Liver (tissue), 9 donors: ENCODE data around the gene ITGA5. TPM values are rescaled to one million over a fixed set of nuclear protein-coding genes. Genes with fewer than 3 reads are reported as not detected.

Source experiments
- DNase-seq: peaks from one replicate; pipeline ENCODE4 v3.0.0-alpha.2; 2017; ENCODE audit warnings: low spot score
- H3K27ac ChIP-seq, 2 donors: one replicate each; pipeline ENCODE4 v1.7.0; 2013; ENCODE audit warnings: inconsistent platforms in 2 of 2, low read length in 2 of 2, control low read depth in 1 of 2, low read depth in 1 of 2, mild to moderate bottlenecking in 1 of 2
- H3K27me3 ChIP-seq, 4 donors: one replicate each; pipeline versions ENCODE4 v1.6.1 to v1.7.0; 2013; ENCODE audit warnings: low read length in 3 of 4, inconsistent platforms in 1 of 4, mild to moderate bottlenecking in 1 of 4, moderate library complexity in 1 of 4; ENCODE audit not compliant: control insufficient read depth in 4 of 4, insufficient read depth in 4 of 4
- H3K36me3 ChIP-seq, 4 donors: one replicate each; pipeline versions ENCODE4 v1.6.1 to v1.7.0; 2013; ENCODE audit warnings: low read length in 3 of 4, mild to moderate bottlenecking in 3 of 4, low read depth in 1 of 4, moderate library complexity in 1 of 4; ENCODE audit not compliant: control insufficient read depth in 4 of 4, insufficient read depth in 3 of 4
- H3K4me1 ChIP-seq, 4 donors: one replicate each; pipeline versions ENCODE4 v1.6.1 to v1.7.0; 2013; ENCODE audit warnings: low read length in 3 of 4, mild to moderate bottlenecking in 3 of 4, moderate library complexity in 1 of 4; ENCODE audit not compliant: control insufficient read depth in 4 of 4, insufficient read depth in 4 of 4
- H3K4me3 ChIP-seq, 3 donors: one replicate each; pipeline versions ENCODE4 v1.6.1 to v1.7.0; 2013; ENCODE audit warnings: low read length in 3 of 3, control low read depth in 1 of 3, low read depth in 1 of 3, mild to moderate bottlenecking in 1 of 3
- H3K9ac ChIP-seq, 2 donors: one replicate each; pipeline ENCODE4 v1.7.0; 2013; ENCODE audit warnings: low read length in 2 of 2, mild to moderate bottlenecking in 2 of 2, moderate library complexity in 2 of 2, control low read depth in 1 of 2, low read depth in 1 of 2
- H3K9me3 ChIP-seq, 4 donors: one replicate each; pipeline versions ENCODE4 v1.6.1 to v1.7.0; 2013; ENCODE audit warnings: low read length in 3 of 4; ENCODE audit not compliant: control insufficient read depth in 4 of 4
- ATF3 ChIP-seq: IDR thresholded peaks from 2 replicates; pipeline ENCODE4 v1.6.1; 2016; ENCODE audit warnings: antibody characterized with exemption
- CTCF ChIP-seq: fragments of 150-350 bp; IDR thresholded peaks from 2 replicates; pipeline ENCODE4 v1.5.1; 2017; ENCODE audit warnings: improper control_type of control experiment, low read depth, low read length; ENCODE audit not compliant: missing input control
- EGR1 ChIP-seq, 2 donors: IDR thresholded peaks; 2 replicates each; pipeline ENCODE4 v1.6.1; 2016 to 2018; ENCODE audit warnings: antibody characterized with exemption in 2 of 2, low read depth in 2 of 2
- FOXA1 ChIP-seq: IDR thresholded peaks from 2 replicates; pipeline ENCODE4 v1.6.1; 2016; ENCODE audit warnings: antibody characterized with exemption
- FOXA2 ChIP-seq: IDR thresholded peaks from 2 replicates; pipeline ENCODE4 v1.6.1; 2016; ENCODE audit warnings: antibody characterized with exemption
- HNF4A ChIP-seq, 2 donors: conservative IDR thresholded peaks; 2 replicates each; pipeline ENCODE4 v1.6.1; 2016; ENCODE audit warnings: antibody characterized with exemption in 2 of 2, mild to moderate bottlenecking in 2 of 2
- HNF4G ChIP-seq: IDR thresholded peaks from 2 replicates; pipeline ENCODE4 v1.6.1; 2016; ENCODE audit warnings: antibody characterized with exemption
- NR2F2 ChIP-seq: IDR thresholded peaks from 2 replicates; pipeline ENCODE4 v1.6.1; 2016; ENCODE audit warnings: antibody characterized with exemption
- RAD21 ChIP-seq, 2 donors: IDR thresholded peaks; 2 replicates each; pipeline ENCODE4 v1.6.1; 2016; ENCODE audit warnings: antibody characterized with exemption in 2 of 2, mild to moderate bottlenecking in 2 of 2
- REST ChIP-seq: IDR thresholded peaks from 2 replicates; pipeline ENCODE4 v1.6.1; 2016; ENCODE audit warnings: antibody characterized with exemption, mild to moderate bottlenecking
- RXRA ChIP-seq, 2 donors: IDR thresholded peaks; 2 replicates each; pipeline ENCODE4 v1.6.1; 2017 to 2018; ENCODE audit warnings: antibody characterized with exemption in 2 of 2, mild to moderate bottlenecking in 1 of 2
- SP1 ChIP-seq: IDR thresholded peaks from 2 replicates; pipeline ENCODE4 v1.6.1; 2018; ENCODE audit warnings: antibody characterized with exemption, mild to moderate bottlenecking
- TAF1 ChIP-seq: conservative IDR thresholded peaks from 2 replicates; pipeline ENCODE4 v1.6.1; 2016; ENCODE audit warnings: antibody characterized with exemption, mild to moderate bottlenecking
- YY1 ChIP-seq: IDR thresholded peaks from 2 replicates; pipeline ENCODE4 v1.6.1; 2016; ENCODE audit warnings: antibody characterized with exemption, mild to moderate bottlenecking
- ZBTB33 ChIP-seq: IDR thresholded peaks from 2 replicates; pipeline ENCODE4 v1.6.1; 2016; ENCODE audit warnings: antibody characterized with exemption
- WGBS: extraction: QIAGEN DNeasy Blood & Tissue Kit; methylation state at CpG from one replicate; pipeline ENCODE4 v1.1.7; 2013; 5-methylcytosine and 5-hydroxymethylcytosine counted together
- polyA plus RNA-seq, 2 donors: library from polyadenylated mRNA; stranded (reverse) in 1 of 2; unstranded in 1 of 2; fragments of 200-250 nt in 1 of 2; fragments of >200 nt in 1 of 2; fragmentation: Nextera tagmentation in 1 of 2; extraction: Ambion mirVana in 1 of 2; gene quantifications; one replicate each; pipeline versions ENCODE4 v1.2.1 to v1.2.3, GENCODE V29; 2013 to 2015
- total RNA-seq, 2 donors: library from RNA; depleted of rRNA; stranded (reverse); fragments of >200 nt; gene quantifications; one replicate each; pipeline ENCODE4 v1.2.3, GENCODE V29; 2014
- donor health status: healthy.
- donor health status: healthy.
- donor health status: healthy.
- donor health status: healthy.
- donor health status: healthy.

ITGA5 gene
- total and polyA plus RNA-seq, 4 donors = 26.6 to 60.7 (median 39.6) TPM

- Histone ChIP-seq H3K36me3 (peaks cover 6 to 34% (median 27%) of the 10 kb centered on the region in 4 donors), H3K27ac (no peak overlapping the region), H3K9ac (no peak overlapping the region), H3K27me3 (no peaks in the 10 kb centered on the region), H3K9me3 (no peaks in the 10 kb centered on the region), H3K4me3 (no peak overlapping the region), H3K4me1 (peaks cover 0 to 5% (median 1%) of the 10 kb centered on the region in 4 donors)
- TF ChIP-seq RAD21 (IDR thresholded peaks at IDR 0.05) (no peak), TAF1 (no peak), CTCF (no peak), NR2F2 (no peak), ZBTB33 (no peak), YY1 (no peak), FOXA2 (no peak), RXRA (IDR thresholded peaks at IDR 0.05) (no peak), REST (no peak)
- DNase-seq = no peak
- 86% methylated on average over 8 of the region's 8 CpGs for WGBS
These were observed 26.4 kb downstream of the ITGA5 start for GRCh38 chr12:54392485-54393206.

GRCh38 chr12:54390668-54391551 is 28.2 kb downstream of the ITGA5 start:
- Histone ChIP-seq H3K27me3 (no peaks in the 10 kb centered on the region), H3K9ac (no peak overlapping the region), H3K4me1 (peaks cover 0 to 6% (median 1%) of the 10 kb centered on the region in 4 donors), H3K36me3 (peaks cover 1 to 18% (median 12%) of the 10 kb centered on the region in 4 donors), H3K27ac (no peak overlapping the region), H3K9me3 (no peaks in the 10 kb centered on the region), H3K4me3 (peak overlapping the region in 1 of 3 donors; percentile 6)
- no peak for DNase-seq
- WGBS = 53% methylated on average over 51 of the region's 51 CpGs
- TF ChIP-seq RAD21 (IDR thresholded peaks at IDR 0.05) = no peak
- no peak for TF ChIP-seq TAF1
- TF ChIP-seq FOXA1 = no peak
- no peak for TF ChIP-seq CTCF
- TF ChIP-seq ATF3 = no peak
- no peak for TF ChIP-seq HNF4G
- no peak for TF ChIP-seq EGR1 (IDR thresholded peaks at IDR 0.05; ENCODE audit: low read depth in 2 of 2)
- no peak for TF ChIP-seq REST
- no peak for TF ChIP-seq RXRA (IDR thresholded peaks at IDR 0.05)
- TF ChIP-seq FOXA2 = no peak
- TF ChIP-seq NR2F2 = no peak
- TF ChIP-seq HNF4A (conservative IDR thresholded peaks at IDR 0.05) = no peak
- TF ChIP-seq SP1 = no peak
